ENCODE measurements around the gene PRR18. TPM values are rescaled to one million over a fixed set of nuclear protein-coding genes. Genes with fewer than 3 reads are reported as not detected.

The PRR18 gene
- total and polyA plus RNA-seq, 2 of the 8 experiments (the other 6 are each of a cell fraction or from before 2014, with no cell fraction given) = 0.08 to 0.19 TPM

GRCh38 chr6:166354965-166355364, 46.8 kb upstream of the PRR18 start:
- no peak overlapping the region for H3K14ac ChIP-seq (ENCODE audit: insufficient read length)
- 0 out of 7 replicates have a peak, but pooled peaks cover 0 to 2% (median 0%) of the 10 kb centered on the region in 4 experiments for H3K27me3 ChIP-seq (replicated peaks in 1 of 4; ENCODE audit: control insufficient read depth in 3 of 4, extremely low read depth in 1 of 4, insufficient read depth in 3 of 4, low read length in 3 of 4)
- no peak overlapping the region for H2AFZ ChIP-seq (ENCODE audit: low read length)
- H2BK15ac ChIP-seq (ENCODE audit: low read length) = no peak overlapping the region
- no peaks in the 10 kb centered on the region for H4K20me1 ChIP-seq (replicated peaks in 1 of 2; ENCODE audit: control insufficient read depth in 1 of 2, insufficient read depth in 2 of 2, low read length in 2 of 2)
- H3K4me3 ChIP-seq (ENCODE audit: extremely low read depth in 1 of 4, insufficient read depth in 2 of 4, low read depth in 3 of 4, low read length in 4 of 4) = no peak overlapping the region
- H4K5ac ChIP-seq (ENCODE audit: insufficient read length, low read depth, low read length) = no peak overlapping the region
- no peak overlapping the region for H2AK5ac ChIP-seq (ENCODE audit: low read depth, low read length)
- no peak overlapping the region for H2BK12ac ChIP-seq (ENCODE audit: low read depth, low read length)
- no peak overlapping the region for H4K91ac ChIP-seq (replicated peaks; ENCODE audit: insufficient read length, low read length)
- CTCF ChIA-PET (ENCODE audit: partially characterized antibody) = interaction anchor here (0.9 to 1.0 kb wide), 2 partner anchors 25 to 42 kb away, joined by 3 read pairs; no protein-coding TSS in a partner anchor
- no peaks in the 10 kb centered on the region for H3K9me3 ChIP-seq (ENCODE audit: insufficient read depth in 2 of 2, low read depth in 1 of 2, low read length in 1 of 2)
- no peak for FAIRE-seq
- no peak overlapping the region for H3K9ac ChIP-seq (replicated peaks in 1 of 4; ENCODE audit: extremely low read depth in 1 of 4, low read depth in 3 of 4, low read length in 3 of 4)
- H4K8ac ChIP-seq (ENCODE audit: extremely low read depth, insufficient read depth, low read length) = no peak overlapping the region
- no peaks in the 10 kb centered on the region for H3K79me1 ChIP-seq (ENCODE audit: low read depth, low read length)
- H3K4ac ChIP-seq (replicated peaks; ENCODE audit: insufficient read length, low read depth, low read length) = no peak overlapping the region
- no peak overlapping the region for H3K4me2 ChIP-seq (ENCODE audit: insufficient read depth in 1 of 2, low read depth in 2 of 2, low read length in 2 of 2)
- no peak overlapping the region for H3K27ac ChIP-seq (ENCODE audit: low read depth, low read length)
- H3K23ac ChIP-seq (ENCODE audit: insufficient read length) = no peak overlapping the region
- 96% methylated on average over 4 of the region's 4 CpGs; no CpG with 5 or more reads in 1 of the 2 experiments for WGBS, 2 experiments (ENCODE audit: extremely low coverage in 1 of 2, insufficient coverage in 1 of 2, insufficient read length in 1 of 2, insufficient replicate concordance in 2 of 2, low coverage in 1 of 2, low lambda C conversion rate in 2 of 2, missing lambda C conversion rate in 1 of 2)
- POLR2A ChIA-PET (ENCODE audit: partially characterized antibody) = interaction anchor here (0.9 kb wide), 2 partner anchors 10 to 11 kb away, joined by 3 read pairs; no protein-coding TSS in a partner anchor
- no peak overlapping the region for H3K18ac ChIP-seq (ENCODE audit: extremely low read depth, low read length)
- H2BK5ac ChIP-seq (ENCODE audit: low read depth, low read length) = no peak overlapping the region
- peaks cover 0 to 4% (median 3%) of the 10 kb centered on the region in 4 experiments; a peak in 4 of 7 replicates for H3K4me1 ChIP-seq (replicated peaks in 1 of 4; ENCODE audit: control insufficient read depth in 3 of 4, insufficient read depth in 4 of 4, low read length in 3 of 4)
- H3K36me3 ChIP-seq (ENCODE audit: control insufficient read depth in 2 of 4, insufficient read depth in 4 of 4, low read length in 3 of 4) = no peaks in the 10 kb centered on the region
- H2BK120ac ChIP-seq (replicated peaks; ENCODE audit: low read depth, low read length) = no peak overlapping the region
- no peaks in the 10 kb centered on the region for H3K23me2 ChIP-seq (ENCODE audit: low read depth, low read length)
- no peak overlapping the region for H2BK20ac ChIP-seq (ENCODE audit: low read length)
- DNase-seq (ENCODE audit: low read depth in 1 of 2, low spot score in 2 of 2) = no peak
- no peak overlapping the region for H3K56ac ChIP-seq (replicated peaks; ENCODE audit: insufficient read length, low read depth, low read length)
- no peaks in the 10 kb centered on the region for H3K79me2 ChIP-seq (ENCODE audit: control insufficient read depth in 1 of 2, insufficient read depth in 2 of 2, low read length in 2 of 2)
- no peak for TF ChIP-seq RFX5 (IDR thresholded peaks at IDR 0.05; ENCODE audit: borderline replicate concordance, low read depth, low read length)
- no peak for TF ChIP-seq GTF2F1 (IDR thresholded peaks at IDR 0.05; ENCODE audit: borderline replicate concordance, low read depth, low read length)
- no peak for TF ChIP-seq ATF2 (IDR thresholded peaks at IDR 0.05; ENCODE audit: low read length)
- TF ChIP-seq EZH2 (IDR thresholded peaks at IDR 0.05; ENCODE audit: low read depth, low read length, severe bottlenecking) = no peak
- no peak for TF ChIP-seq SP1 (IDR thresholded peaks at IDR 0.05; ENCODE audit: low read depth, low read length)
- TF ChIP-seq BCL11A (IDR thresholded peaks at IDR 0.05; ENCODE audit: low read depth in 2 of 2, low read length in 2 of 2) = no peak
- no peak for TF ChIP-seq TEAD4 (IDR thresholded peaks at IDR 0.05; ENCODE audit: low read depth, low read length)
- no peak for TF ChIP-seq SIN3A (conservative IDR thresholded peaks at IDR 0.05 in 1 of 2, IDR thresholded peaks at IDR 0.05 in 1 of 2; ENCODE audit: low read depth in 1 of 2, low read length in 2 of 2)
- no peak for TF ChIP-seq SP2 (IDR thresholded peaks at IDR 0.05; ENCODE audit: low read length)
- no peak for TF ChIP-seq ATF3 (IDR thresholded peaks at IDR 0.05; ENCODE audit: insufficient read depth, low read depth, low read length)
- TF ChIP-seq JUN (IDR thresholded peaks at IDR 0.05; ENCODE audit: low read depth, low read length) = no peak

Measured in H1 (cell line).